Measurements from ENCODE around the gene VAT1.

The VAT1 gene

GRCh38 chr17:43015579-43015978 is 6.6 kb downstream of the VAT1 start:
- no peak for DNase-seq (ENCODE audit: low read depth, low spot score)
- no peak overlapping the region for H3K4me3 ChIP-seq (ENCODE audit: low read depth, low read length)
- TF ChIP-seq, protein P1, sequence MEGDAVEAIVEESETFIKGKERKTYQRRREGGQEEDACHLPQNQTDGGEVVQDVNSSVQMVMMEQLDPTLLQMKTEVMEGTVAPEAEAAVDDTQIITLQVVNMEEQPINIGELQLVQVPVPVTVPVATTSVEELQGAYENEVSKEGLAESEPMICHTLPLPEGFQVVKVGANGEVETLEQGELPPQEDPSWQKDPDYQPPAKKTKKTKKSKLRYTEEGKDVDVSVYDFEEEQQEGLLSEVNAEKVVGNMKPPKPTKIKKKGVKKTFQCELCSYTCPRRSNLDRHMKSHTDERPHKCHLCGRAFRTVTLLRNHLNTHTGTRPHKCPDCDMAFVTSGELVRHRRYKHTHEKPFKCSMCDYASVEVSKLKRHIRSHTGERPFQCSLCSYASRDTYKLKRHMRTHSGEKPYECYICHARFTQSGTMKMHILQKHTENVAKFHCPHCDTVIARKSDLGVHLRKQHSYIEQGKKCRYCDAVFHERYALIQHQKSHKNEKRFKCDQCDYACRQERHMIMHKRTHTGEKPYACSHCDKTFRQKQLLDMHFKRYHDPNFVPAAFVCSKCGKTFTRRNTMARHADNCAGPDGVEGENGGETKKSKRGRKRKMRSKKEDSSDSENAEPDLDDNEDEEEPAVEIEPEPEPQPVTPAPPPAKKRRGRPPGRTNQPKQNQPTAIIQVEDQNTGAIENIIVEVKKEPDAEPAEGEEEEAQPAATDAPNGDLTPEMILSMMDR (IDR thresholded peaks at IDR 0.05; ENCODE audit: low read depth, low read length): no peak
- in situ Hi-C loops (cut with HindIII; ENCODE audit: low sequenced_read_pairs): no loop called here

DNA sequence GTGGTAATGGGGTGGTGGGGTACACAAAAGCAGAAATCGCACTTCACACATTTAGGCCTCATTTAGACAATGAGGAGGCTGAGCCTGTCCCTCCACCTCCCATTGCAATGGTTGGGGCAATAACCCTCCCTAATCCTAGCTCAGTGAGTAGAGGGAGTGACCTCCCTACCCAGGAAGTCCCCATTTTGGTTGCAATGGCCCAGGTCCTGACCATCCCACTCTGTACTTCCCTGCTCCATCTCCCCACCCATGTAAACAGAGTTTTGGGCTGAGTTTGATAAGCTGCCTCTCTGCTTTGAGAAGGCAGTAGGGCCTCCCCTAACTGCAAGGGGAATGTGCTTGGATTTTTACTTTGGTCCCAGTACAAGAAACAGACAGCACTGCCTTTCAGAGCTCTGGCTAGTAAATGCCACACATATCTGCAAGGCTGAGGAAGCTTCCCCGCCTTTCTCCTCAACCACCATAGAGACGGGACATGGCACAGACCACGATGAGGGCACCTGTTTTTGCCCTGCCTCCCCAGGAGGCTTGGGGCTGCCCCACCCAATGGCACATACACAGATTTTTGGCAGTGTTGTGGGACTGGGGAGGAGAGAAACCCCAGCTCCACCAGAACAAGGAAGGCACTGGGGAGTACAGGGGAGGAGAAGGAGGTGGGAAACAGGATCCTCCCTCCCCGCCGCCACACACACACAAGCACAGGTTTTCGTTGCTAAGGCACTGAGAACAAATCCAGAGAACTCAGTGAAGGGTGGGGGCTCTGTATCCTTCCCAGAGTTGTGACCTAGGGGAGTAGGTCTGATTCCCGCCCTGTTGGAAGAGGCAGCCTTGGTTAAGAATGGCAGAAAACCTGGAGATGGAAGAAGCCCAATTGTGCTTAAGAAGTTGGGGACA is 7.3 kb downstream of the VAT1 start:
- H3K4me3 ChIP-seq (ENCODE audit: low read depth, low read length): no peak overlapping the region
- TF ChIP-seq, protein P1 (IDR thresholded peaks at IDR 0.05; ENCODE audit: low read depth, low read length): no peak
- in situ Hi-C loops (cut with HindIII; ENCODE audit: low sequenced_read_pairs): no loop called here
- no peak for DNase-seq (ENCODE audit: low read depth, low spot score)

DNA sequence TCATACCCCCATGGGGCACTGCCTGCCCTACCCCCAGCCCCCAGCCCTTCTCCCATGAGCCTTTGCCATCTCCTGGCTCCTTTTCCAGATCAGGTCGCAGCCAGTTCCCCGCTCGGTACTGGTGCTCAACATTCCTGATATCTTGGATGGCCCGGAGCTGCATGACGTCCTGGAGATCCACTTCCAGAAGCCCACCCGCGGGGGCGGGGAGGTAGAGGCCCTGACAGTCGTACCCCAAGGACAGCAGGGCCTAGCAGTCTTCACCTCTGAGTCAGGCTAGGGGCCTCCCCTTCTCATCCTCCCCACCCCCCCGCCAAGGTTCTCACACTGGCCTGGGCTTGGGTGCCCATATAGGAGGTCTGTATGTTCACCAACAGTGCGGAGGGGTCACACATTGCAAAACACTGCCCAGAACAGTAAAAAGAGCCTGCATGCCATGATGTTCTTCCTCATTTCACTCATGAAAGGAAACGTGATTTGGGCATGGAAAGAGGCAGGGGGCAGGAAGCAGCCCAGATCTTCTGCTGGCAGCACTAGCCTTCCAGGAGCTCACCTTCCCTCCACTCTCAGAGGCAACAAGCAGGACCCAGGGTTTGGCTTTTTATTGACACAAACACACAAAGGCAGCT is 8.1 kb downstream of the VAT1 start:
- DNase-seq (ENCODE audit: low read depth, low spot score): no peak
- in situ Hi-C loops (cut with HindIII; ENCODE audit: low sequenced_read_pairs): no loop called here
- no peak overlapping the region for H3K4me3 ChIP-seq (ENCODE audit: low read depth, low read length)
- TF ChIP-seq, protein P1 (IDR thresholded peaks at IDR 0.05; ENCODE audit: low read depth, low read length): no peak

DNA sequence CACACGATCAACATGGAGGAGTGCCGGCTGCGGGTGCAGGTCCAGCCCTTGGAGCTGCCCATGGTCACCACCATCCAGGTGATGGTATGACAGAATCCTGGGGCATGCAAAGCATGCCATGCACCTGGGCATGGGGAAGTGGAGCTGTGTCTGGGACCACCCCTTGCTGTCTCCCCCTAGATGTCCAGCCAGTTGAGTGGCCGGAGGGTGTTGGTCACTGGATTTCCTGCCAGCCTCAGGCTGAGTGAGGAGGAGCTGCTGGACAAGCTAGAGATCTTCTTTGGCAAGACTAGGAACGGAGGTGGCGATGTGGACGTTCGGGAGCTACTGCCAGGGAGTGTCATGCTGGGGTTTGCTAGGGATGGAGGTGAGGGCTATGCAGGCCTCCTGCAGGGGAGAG is 8.9 kb downstream of the VAT1 start:
- in situ Hi-C loops (cut with HindIII; ENCODE audit: low sequenced_read_pairs): no loop called here
- no peak for DNase-seq (ENCODE audit: low read depth, low spot score)
- TF ChIP-seq, protein P1 (IDR thresholded peaks at IDR 0.05; ENCODE audit: low read depth, low read length): no peak
- H3K4me3 ChIP-seq (ENCODE audit: low read depth, low read length): no peak overlapping the region

- TF ChIP-seq, protein P1 (IDR thresholded peaks at IDR 0.05; ENCODE audit: low read depth, low read length): no peak
- in situ Hi-C loops (cut with HindIII; ENCODE audit: low sequenced_read_pairs): no loop called here
- no peak for DNase-seq (ENCODE audit: low read depth, low spot score)
- no peak overlapping the region for H3K4me3 ChIP-seq (ENCODE audit: low read depth, low read length)
Observed at GRCh38 chr17:43011728-43012472, 10.3 kb downstream of the VAT1 start.

GRCh38 chr17:43010667-43011308 is 11.4 kb downstream of the VAT1 start:
- DNase-seq (ENCODE audit: low read depth, low spot score): no peak
- no peak overlapping the region for H3K4me3 ChIP-seq (ENCODE audit: low read depth, low read length)
- in situ Hi-C loops (cut with HindIII; ENCODE audit: low sequenced_read_pairs): no loop called here
- TF ChIP-seq, protein P1 (IDR thresholded peaks at IDR 0.05; ENCODE audit: low read depth, low read length): no peak

Measured in astrocyte of the spinal cord (primary cell).